ENCODE data around the gene MYO15A. TPM values are rescaled to one million over a fixed set of nuclear protein-coding genes. Genes with fewer than 3 reads are reported as not detected.

MYO15A gene
- 0.59 TPM for total RNA-seq

- DNase-seq, result no peak
These were observed at the start of gene MYO15A for GRCh38 chr17:18108401-18109312. TSS of gene MYO15A (plus strand) at chr17:18108756. CDS start at chr17:18118801, 10,045 bp downstream.

- no peak for DNase-seq
These were observed 49.3 kb upstream of the MYO15A start for GRCh38 chr17:18059283-18059682.

GRCh38 chr17:18064053-18064452 lies 44.5 kb upstream of the MYO15A start:
- no peak for DNase-seq

- DNase-seq, result no peak
These were observed 43.0 kb upstream of the MYO15A start for GRCh38 chr17:18065546-18065945.

- no peak for DNase-seq
These were observed 41.7 kb upstream of the MYO15A start for GRCh38 chr17:18066866-18067265.

GRCh38 chr17:18069101-18069500 lies 39.5 kb upstream of the MYO15A start:
- DNase-seq, result no peak

- DNase-seq, result no peak
These were observed 37.7 kb upstream of the MYO15A start for GRCh38 chr17:18070861-18071340.

- no peak for DNase-seq
These were observed 36.8 kb upstream of the MYO15A start for GRCh38 chr17:18071751-18072150.

GRCh38 chr17:18074566-18075272 lies 33.8 kb upstream of the MYO15A start:
- DNase-seq, result no peak

GRCh38 chr17:18076936-18077335 lies 31.6 kb upstream of the MYO15A start:
- DNase-seq, result peak; percentile 7

- DNase-seq, result no peak
These were observed 29.0 kb upstream of the MYO15A start for GRCh38 chr17:18079543-18079942.

- no peak for DNase-seq
These were observed 24.3 kb upstream of the MYO15A start for GRCh38 chr17:18084256-18084655.

GRCh38 chr17:18087610-18088491 lies 20.7 kb upstream of the MYO15A start, which contains the start of gene DRG2:
TSS of gene DRG2 (plus strand) at chr17:18087948. CDS start at chr17:18088024, 76 bp downstream.
- peak; percentile 89 for DNase-seq

GRCh38 chr17:18089613-18090012 lies 18.9 kb upstream of the MYO15A start:
- DNase-seq, result no peak

GRCh38 chr17:18093616-18094408 lies 14.7 kb upstream of the MYO15A start:
- DNase-seq, result peak; percentile 13

- no peak for DNase-seq
These were observed 14.1 kb upstream of the MYO15A start for GRCh38 chr17:18094409-18094807.

- DNase-seq, result no peak
These were observed 9.0 kb upstream of the MYO15A start for GRCh38 chr17:18099516-18099915.

- DNase-seq, result no peak
These were observed 7.9 kb upstream of the MYO15A start for GRCh38 chr17:18100616-18101015.

- DNase-seq, result no peak
These were observed 6.7 kb upstream of the MYO15A start for GRCh38 chr17:18101828-18102227.

- no peak for DNase-seq
These were observed 5.9 kb upstream of the MYO15A start for GRCh38 chr17:18102640-18103039.

- DNase-seq, result no peak
These were observed 3.5 kb upstream of the MYO15A start for GRCh38 chr17:18105027-18105426.

Data from skin of body (tissue), 2 donors.